ENCODE measurements around the gene SNAPC5. TPM values are rescaled to one million over a fixed set of nuclear protein-coding genes. Genes with fewer than 3 reads are reported as not detected.

SNAPC5 gene
- total and polyA plus RNA-seq, 2 of the 13 experiments (the other 11 are each of a cell fraction or from before 2014, with no cell fraction given) = 14.8 to 36.2 TPM

DNA sequence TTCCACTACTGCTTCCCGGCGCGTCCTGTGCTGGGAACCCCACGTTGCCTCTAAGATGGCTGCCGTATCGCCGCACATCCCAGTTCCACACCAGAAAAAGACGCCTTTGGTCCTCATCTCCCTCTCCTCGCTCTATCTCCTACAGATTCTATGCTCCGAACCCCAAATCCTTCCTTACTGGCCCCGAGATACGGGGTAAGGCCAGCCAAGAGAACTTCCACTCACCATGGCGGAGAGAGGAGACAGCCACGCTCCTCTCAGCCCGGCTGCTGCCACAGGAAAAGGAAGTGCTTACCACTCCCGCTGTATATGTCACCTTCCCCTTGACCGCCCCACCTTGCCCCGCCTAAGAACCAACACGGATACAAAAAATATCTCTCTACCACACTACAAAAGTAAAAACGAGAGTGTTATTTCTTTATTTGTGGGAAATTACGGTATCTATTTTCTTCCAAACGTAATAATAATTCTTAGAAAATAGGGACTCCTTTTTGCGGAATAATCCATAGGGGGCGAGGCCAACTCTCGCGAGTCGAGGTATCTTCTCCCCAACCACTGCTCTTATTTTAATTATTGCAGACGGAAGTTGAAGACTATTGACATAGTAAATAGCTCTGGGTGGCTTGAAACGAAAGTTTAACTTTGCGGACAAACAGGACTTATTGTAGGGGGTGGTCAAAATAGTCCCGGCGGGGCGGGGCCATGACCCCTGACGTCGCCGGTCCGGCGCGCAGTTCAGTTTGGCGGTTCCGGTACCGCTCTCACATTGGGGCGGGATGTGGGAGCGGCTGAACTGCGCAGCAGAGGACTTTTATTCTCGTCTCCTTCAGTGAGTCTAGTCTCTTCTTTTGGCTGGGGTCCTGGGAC, 7.2 kb upstream of the SNAPC5 start, which contains the start of the genes RPL4 and ZWILCH (continued):
- TF ChIP-seq, protein P1, sequence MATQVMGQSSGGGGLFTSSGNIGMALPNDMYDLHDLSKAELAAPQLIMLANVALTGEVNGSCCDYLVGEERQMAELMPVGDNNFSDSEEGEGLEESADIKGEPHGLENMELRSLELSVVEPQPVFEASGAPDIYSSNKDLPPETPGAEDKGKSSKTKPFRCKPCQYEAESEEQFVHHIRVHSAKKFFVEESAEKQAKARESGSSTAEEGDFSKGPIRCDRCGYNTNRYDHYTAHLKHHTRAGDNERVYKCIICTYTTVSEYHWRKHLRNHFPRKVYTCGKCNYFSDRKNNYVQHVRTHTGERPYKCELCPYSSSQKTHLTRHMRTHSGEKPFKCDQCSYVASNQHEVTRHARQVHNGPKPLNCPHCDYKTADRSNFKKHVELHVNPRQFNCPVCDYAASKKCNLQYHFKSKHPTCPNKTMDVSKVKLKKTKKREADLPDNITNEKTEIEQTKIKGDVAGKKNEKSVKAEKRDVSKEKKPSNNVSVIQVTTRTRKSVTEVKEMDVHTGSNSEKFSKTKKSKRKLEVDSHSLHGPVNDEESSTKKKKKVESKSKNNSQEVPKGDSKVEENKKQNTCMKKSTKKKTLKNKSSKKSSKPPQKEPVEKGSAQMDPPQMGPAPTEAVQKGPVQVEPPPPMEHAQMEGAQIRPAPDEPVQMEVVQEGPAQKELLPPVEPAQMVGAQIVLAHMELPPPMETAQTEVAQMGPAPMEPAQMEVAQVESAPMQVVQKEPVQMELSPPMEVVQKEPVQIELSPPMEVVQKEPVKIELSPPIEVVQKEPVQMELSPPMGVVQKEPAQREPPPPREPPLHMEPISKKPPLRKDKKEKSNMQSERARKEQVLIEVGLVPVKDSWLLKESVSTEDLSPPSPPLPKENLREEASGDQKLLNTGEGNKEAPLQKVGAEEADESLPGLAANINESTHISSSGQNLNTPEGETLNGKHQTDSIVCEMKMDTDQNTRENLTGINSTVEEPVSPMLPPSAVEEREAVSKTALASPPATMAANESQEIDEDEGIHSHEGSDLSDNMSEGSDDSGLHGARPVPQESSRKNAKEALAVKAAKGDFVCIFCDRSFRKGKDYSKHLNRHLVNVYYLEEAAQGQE (IDR thresholded peaks at IDR 0.05; ENCODE audit: borderline replicate concordance in 1 of 2, low read depth in 1 of 2, low read length in 2 of 2) = peak in 1 of 2 experiments; percentile 51; a peak in 1 of 4 replicates
- no peak for TF ChIP-seq AGO2 (optimal IDR thresholded peaks at IDR 0.05; ENCODE audit: low read depth, low read length)
- TF ChIP-seq ZNF547 (CRISPR knock-in tag; IDR thresholded peaks at IDR 0.05) = peak; percentile 81; the same call in 1 of the 2 replicates
- TF ChIP-seq NPAS2 (CRISPR knock-in tag; IDR thresholded peaks at IDR 0.05; ENCODE audit: borderline replicate concordance) = no peak
- TF ChIP-seq, protein P2, sequence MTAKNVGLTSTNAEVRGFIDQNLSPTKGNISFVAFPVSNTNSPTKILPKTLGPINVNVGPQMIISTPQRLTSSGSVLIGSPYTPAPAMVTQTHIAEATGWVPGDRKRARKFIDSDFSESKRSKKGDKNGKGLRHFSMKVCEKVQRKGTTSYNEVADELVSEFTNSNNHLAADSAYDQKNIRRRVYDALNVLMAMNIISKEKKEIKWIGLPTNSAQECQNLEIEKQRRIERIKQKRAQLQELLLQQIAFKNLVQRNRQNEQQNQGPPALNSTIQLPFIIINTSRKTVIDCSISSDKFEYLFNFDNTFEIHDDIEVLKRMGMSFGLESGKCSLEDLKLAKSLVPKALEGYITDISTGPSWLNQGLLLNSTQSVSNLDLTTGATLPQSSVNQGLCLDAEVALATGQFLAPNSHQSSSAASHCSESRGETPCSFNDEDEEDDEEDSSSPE (CRISPR knock-in tag; IDR thresholded peaks at IDR 0.05) = peak; percentile 94
- no peak for TF ChIP-seq KLF6 (CRISPR knock-in tag; IDR thresholded peaks at IDR 0.05)
- TF ChIP-seq, protein P3, sequence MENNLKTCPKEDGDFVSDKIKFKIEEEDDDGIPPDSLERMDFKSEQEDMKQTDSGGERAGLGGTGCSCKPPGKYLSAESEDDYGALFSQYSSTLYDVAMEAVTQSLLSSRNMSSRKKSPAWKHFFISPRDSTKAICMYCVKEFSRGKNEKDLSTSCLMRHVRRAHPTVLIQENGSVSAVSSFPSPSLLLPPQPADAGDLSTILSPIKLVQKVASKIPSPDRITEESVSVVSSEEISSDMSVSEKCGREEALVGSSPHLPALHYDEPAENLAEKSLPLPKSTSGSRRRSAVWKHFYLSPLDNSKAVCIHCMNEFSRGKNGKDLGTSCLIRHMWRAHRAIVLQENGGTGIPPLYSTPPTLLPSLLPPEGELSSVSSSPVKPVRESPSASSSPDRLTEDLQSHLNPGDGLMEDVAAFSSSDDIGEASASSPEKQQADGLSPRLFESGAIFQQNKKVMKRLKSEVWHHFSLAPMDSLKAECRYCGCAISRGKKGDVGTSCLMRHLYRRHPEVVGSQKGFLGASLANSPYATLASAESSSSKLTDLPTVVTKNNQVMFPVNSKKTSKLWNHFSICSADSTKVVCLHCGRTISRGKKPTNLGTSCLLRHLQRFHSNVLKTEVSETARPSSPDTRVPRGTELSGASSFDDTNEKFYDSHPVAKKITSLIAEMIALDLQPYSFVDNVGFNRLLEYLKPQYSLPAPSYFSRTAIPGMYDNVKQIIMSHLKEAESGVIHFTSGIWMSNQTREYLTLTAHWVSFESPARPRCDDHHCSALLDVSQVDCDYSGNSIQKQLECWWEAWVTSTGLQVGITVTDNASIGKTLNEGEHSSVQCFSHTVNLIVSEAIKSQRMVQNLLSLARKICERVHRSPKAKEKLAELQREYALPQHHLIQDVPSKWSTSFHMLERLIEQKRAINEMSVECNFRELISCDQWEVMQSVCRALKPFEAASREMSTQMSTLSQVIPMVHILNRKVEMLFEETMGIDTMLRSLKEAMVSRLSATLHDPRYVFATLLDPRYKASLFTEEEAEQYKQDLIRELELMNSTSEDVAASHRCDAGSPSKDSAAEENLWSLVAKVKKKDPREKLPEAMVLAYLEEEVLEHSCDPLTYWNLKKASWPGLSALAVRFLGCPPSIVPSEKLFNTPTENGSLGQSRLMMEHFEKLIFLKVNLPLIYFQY (CRISPR knock-in tag; IDR thresholded peaks at IDR 0.05; ENCODE audit: borderline replicate concordance) = peak; percentile 99
- no peak for TF ChIP-seq ZNF850 (CRISPR knock-in tag; conservative IDR thresholded peaks at IDR 0.05)
- TF ChIP-seq, protein P4, sequence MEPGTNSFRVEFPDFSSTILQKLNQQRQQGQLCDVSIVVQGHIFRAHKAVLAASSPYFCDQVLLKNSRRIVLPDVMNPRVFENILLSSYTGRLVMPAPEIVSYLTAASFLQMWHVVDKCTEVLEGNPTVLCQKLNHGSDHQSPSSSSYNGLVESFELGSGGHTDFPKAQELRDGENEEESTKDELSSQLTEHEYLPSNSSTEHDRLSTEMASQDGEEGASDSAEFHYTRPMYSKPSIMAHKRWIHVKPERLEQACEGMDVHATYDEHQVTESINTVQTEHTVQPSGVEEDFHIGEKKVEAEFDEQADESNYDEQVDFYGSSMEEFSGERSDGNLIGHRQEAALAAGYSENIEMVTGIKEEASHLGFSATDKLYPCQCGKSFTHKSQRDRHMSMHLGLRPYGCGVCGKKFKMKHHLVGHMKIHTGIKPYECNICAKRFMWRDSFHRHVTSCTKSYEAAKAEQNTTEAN (CRISPR knock-in tag; conservative IDR thresholded peaks at IDR 0.05) = no peak; the same call in 1 of the 2 replicates
- no peak for TF ChIP-seq ZBTB7A (CRISPR knock-in tag; IDR thresholded peaks at IDR 0.05)
- TF ChIP-seq ZNF703 (CRISPR knock-in tag; IDR thresholded peaks at IDR 0.05; ENCODE audit: borderline replicate concordance) = 0 out of 2 replicates have a peak, but pooled peaks have one; percentile 34
- no peak; the same call in 1 of the 2 replicates for TF ChIP-seq ZNF569 (CRISPR knock-in tag; IDR thresholded peaks at IDR 0.05; ENCODE audit: borderline replicate concordance)
- TF ChIP-seq ZNF382 (CRISPR knock-in tag; IDR thresholded peaks at IDR 0.05; ENCODE audit: borderline replicate concordance) = no peak
- TF ChIP-seq, protein P5, sequence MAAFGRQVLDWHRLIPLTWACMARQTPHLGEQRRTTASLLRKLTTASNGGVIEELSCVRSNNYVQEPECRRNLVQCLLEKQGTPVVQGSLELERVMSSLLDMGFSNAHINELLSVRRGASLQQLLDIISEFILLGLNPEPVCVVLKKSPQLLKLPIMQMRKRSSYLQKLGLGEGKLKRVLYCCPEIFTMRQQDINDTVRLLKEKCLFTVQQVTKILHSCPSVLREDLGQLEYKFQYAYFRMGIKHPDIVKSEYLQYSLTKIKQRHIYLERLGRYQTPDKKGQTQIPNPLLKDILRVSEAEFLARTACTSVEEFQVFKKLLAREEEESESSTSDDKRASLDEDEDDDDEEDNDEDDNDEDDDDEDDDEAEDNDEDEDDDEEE (CRISPR knock-in tag; IDR thresholded peaks at IDR 0.05) = no peak
- TF ChIP-seq SRF (IDR thresholded peaks at IDR 0.05; ENCODE audit: low read depth, low read length) = no peak
- peak; percentile 78 for TF ChIP-seq ARNT2 (CRISPR knock-in tag; IDR thresholded peaks at IDR 0.05; ENCODE audit: low read depth)

Measured in HepG2 (cell line).